NCI-H1694 treated with DMSO at 0.1 percent for 48 hours (cell line): ENCODE data around the gene PARPBP.
"Not testable (repeated sequence)": the region's sequence is repeated elsewhere in the genome, so short reads cannot be mapped to it uniquely, and the experiment has no call there.

ENCODE experiments used
- DNase-seq: peaks from one replicate; lab custom pipeline; 2025; lab: John Stamatoyannopoulos, UW

Gene PARPBP

DNA sequence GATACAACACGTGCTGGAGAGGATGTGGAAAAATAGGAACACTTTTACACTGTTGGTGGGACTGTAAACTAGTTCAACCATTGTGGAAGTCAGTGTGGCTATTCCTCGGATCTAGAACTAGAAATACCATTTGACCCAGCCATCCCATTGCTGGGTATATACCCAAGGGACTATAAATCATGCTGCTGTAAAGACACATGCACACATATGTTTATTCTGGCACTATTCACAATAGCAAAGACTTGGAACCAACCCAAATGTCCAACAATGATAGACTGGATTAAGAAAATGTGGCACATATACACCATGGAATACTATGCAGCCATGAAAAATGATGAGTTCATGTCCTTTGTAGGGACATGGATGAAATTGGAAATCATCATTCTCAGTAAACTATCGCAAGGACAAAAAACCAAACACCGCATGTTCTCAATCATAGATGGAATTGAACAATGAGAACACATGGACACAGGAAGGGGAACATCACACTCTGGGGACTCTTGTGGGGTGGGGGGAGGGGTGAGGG, 27.1 kb downstream of the PARPBP start:
- DNase-seq, result not testable (repeated sequence)

DNA sequence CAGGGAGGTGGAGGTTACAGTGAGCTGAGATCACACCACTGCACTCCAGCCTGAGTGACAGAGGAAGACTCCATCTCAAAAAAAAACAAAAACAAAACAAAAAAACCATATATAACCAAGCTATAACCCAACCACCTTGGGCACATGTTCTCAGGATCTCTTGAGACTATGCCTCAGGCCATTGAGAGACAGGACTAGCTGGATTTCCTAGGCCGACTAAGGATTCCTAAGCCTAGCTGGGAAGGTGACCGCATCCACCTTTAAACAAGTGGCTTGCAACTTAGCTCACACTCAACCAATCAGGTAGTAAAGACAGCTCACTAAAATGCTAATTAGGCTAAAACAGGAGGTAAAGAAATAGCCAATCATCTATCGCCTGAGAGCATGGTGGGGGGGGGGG, 35.2 kb downstream of the PARPBP start:
- not testable (repeated sequence) for DNase-seq

DNA sequence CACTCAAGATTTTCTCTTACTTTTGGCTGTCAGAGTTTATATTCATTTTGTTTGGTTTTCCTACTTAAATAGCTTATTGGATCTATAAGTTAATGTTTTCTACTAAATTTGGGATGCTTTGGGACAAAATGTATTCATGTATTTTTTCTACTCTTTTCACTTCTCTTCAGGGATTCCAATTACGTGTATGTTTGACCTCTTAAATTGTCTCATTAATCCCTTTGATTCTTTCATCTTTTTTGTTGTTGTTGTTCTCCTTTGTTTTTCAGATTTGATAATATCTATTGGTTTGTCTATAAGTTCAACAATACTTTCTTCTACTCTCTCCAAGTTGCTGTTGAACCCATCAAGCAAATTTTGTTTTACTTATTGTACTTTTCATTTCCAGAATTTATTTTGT, 43.4 kb downstream of the PARPBP start:
- DNase-seq, result no peak

DNA sequence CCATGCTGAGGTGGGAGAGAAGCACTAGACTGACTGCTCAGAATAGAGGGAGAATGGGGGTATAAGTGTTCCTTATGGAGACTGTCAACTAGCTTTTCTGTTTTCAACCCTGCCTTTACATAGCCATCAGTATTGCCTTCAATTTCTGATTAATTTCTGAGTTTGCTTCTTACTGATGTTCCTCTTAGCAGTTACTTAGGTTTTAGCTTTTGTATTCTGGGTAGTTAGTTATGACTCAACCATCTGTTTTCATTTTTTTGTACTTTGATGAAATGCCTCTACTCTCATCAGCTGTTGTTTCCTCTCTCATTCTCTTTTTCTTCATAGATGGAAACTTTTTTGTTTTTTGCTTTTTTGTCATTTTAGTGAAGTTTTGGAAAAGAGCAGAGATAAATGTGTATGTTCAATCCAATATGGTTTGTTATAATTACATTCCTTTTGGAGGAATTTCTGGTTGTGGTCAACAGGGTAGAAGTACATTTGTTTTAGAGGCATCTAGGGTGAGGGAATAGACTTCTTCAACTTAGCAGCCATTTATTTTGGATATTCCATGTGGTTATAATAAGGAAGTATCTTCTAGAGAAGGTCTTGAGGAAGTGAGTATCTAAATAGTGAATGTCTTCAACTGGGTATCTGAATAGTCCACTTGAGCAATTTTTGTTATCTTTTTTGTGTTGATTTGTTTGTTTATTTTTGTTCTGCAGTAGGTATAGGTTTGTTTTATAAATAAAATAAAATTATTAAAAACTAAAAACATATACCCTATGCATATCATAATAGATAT, 48.0 kb downstream of the PARPBP start:
- DNase-seq, result no peak

DNA sequence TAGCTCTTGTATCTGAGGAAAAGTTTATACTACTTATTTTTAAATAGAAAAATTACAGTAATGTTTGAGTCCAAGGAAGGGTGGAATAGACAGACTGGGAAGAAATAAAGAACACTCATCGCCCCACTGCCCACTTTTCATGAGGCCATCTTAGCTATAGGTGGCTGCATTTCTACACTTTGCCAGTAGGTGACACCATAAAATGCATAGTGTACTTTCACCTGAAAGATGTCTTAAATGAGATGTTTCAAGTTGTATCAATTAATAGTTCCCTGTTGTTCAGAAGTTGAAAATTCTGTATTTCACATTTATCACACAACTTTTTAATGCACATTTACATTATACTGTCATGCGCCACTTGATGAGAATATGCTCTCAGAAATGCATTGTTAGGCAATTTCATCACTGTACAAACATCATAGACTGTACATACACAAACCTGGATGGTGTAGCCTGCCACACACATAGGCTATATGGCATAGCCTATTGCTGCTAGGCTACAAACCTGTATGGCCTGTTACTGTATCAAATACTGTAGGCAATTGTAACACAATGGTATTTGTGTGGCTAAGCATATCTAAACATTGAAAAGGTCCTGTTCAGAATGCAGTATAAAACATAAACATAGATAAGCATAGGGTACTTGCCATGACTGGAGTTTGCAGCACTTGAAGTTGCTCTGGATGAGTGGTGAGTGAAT, 50.1 kb downstream of the PARPBP start:
- peak; percentile 13 for DNase-seq

DNA sequence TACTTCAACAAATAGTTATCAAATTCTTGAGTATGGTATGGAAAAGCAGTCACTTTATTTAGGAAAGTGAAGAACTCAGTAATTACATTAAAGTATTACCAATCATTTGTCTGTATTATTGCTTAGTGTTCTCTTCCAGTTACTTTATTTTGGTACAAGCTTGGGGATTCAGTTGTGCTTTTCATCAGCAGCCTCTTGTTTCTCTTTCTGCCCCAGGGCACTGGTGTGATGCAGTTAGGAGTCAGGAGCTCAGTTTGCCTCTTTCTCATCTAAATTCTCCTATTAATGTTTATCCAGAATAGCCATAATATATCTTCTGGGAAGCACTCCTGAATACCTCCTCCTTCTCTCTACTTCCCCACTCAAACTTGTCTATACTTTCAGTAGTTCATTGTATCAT, 52.0 kb downstream of the PARPBP start:
- no peak for DNase-seq

DNA sequence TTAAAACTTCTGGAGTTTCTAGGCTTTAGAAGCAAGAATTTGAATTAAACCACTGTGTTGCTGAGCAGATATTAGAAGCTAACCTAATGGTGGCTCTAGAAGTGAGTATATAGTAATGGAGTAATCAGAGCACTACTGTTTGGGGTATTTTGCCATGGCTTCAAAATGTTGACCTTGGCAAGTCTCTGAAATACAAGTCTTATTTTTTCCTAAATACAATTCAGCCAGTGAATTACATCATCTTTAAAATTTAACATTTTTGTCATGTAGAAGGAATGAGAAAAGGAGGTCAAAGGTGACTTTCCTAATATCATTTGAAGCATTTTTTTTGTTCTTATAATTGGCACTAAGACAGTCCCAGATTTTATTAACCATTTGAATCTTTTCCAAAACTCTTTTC, 52.5 kb downstream of the PARPBP start:
- DNase-seq, result no peak

DNA sequence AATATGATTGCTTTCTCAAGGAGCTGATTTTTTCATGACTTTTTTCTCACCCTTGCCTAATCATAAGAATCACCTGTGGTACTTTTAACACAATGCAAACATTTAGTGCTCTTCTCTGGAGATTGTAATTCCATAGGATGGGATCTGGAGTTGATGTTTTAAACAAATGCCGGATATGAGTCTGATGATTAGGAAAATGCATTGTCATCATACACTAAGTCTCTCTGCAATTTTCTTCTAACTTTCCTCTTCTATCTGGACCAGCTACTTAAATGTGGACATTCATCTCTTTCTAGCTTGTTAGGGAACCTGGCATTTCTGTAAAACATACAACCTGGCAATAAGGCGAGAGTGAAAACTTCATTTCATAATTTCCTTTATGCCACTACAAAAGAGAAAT, 54.1 kb downstream of the PARPBP start:
- DNase-seq, result no peak

DNA sequence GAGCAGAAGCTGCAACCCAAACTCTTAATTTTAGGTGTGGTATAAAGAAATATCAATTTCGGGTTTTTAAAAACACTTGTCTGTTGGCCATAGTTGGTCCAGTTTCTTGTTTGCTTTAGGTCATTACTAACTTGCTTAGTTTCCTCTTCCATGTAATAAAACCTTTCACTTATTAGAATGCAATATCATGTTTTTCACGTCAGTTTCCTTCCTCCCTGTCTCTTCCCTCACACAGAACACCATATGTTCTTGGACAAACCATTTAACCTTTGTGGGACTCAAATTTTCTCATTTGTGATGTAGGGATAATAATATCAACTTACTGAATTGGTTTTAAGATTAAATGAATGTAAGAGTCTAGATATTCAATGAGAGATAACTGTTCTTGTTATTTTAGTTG, 54.8 kb downstream of the PARPBP start:
- no peak for DNase-seq

DNA sequence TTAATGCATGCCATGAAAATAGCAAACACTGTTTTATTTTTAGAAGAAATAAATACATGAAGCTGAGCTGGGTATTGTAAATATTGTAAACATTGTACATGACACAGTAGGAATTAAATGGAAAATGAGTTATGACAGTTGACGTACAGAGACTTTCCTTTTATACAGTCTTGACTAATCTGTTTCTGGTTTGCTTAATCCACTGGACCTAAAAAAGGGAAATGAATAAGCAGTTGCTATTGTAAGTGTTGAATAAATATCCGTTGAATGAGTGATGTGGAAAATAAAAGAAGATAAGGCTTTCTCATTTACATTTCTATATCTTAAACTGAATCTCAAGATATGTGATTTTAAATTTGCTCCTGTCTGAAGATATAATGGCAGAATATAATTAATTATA, 62.7 kb downstream of the PARPBP start:
- no peak for DNase-seq

DNA sequence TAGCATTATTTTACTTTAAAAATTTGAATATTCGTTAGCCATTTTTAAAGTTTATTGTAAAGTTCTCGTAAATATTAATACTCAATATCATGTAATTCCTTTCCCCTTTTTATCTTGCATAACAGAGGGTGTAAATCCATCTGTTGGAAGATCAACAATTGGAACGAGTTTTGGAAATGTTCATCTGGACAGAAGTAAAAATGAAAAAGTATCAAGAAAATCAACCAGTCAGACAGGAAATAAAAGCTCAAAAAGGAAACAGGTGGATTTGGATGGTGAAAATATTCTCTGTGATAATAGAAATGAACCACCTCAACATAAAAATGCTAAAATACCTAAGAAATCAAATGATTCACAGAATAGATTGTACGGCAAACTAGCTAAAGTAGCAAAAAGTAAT, 75.8 kb downstream of the PARPBP start:
- no peak for DNase-seq

DNA sequence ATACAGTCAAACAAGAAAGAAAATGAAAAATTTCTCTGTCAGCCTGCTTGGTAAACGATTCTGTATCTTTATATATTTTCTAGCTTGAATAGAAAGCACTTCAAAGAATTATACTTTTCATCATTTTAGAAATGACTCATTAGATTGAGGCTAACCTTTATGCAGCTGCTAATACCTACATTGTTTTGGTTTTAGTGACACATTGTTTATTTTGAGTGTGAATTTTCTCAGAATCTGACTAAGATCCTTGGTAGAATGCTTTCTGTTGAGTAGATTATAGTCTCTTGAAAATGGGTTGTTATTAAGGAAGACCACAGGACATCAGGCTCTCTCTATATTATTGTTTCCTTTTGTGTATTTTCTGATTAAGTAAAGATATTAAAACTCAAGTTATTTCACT, 77.8 kb downstream of the PARPBP start, which contains the start of gene PMCH:
TSS of gene PMCH (minus strand) at position 45 of the 400 bp plus-strand sequence. CDS start 63 bp downstream, outside the sequence.
- no peak for DNase-seq

DNA sequence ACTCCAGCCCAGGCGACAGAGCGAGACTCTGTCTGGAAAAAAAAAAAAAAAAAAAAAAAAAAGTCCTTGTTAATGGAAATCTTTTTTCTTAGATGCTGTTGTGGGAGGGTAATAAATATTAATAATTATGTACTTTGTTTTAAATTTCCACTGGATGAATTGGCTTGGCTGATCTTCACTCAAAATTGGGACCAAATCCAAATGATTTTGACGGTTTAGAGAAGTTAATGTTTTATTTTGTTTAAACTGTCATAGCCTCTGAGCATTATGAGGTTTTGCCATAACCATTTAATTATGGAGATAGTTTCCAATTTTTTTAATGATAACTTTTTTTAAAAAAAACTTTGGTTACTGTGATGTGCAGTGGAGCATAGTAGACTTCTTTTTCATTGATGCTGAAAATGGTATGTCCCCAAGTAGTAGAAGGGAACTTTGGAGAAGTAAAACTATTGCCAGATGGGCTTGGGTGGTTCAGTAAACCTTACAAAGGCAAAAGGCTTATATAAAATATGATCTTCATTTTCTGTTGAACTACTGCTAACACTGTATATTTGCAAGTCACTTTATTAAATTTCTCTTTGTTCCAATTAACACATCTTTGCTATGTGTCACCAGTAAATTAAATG, 81.6 kb downstream of the PARPBP start:
- no peak for DNase-seq

DNA sequence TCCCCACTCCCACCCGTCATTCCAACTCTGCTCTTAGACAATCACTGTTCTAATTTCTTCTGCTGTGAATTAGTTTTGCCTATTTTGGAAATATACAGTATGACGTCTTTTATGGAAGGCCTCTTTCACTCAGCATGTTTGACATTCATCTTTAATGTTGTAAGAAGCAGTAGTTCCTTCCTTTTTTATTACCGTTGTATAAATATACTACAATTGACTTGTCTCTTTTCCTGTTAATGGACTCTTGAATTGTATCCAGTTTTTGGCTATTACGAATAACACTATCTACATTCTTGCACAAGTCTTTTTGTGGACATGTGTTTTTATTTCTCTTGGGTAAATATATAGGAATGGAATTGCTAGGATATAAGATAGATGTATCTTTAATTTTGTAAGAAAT, 82.6 kb downstream of the PARPBP start:
- no peak for DNase-seq

DNA sequence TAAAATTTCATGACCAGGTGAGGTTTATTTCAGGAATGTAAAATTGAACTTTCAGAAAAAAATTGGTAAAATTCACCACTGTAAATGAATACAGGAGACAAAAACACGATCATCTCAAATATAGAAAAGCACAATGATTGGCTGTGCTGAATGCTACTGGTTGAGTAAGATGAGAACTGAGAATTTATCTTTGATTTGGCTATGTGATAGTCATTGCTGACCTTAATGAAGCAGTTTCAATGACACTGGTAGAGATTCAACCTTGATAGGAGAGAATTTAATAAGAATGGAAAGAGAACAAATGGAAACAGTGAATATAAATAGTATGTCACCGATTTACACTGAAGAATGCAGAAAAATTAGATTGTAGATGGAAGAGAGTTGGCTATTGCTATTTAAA, 84.0 kb downstream of the PARPBP start:
- DNase-seq, result no peak

DNA sequence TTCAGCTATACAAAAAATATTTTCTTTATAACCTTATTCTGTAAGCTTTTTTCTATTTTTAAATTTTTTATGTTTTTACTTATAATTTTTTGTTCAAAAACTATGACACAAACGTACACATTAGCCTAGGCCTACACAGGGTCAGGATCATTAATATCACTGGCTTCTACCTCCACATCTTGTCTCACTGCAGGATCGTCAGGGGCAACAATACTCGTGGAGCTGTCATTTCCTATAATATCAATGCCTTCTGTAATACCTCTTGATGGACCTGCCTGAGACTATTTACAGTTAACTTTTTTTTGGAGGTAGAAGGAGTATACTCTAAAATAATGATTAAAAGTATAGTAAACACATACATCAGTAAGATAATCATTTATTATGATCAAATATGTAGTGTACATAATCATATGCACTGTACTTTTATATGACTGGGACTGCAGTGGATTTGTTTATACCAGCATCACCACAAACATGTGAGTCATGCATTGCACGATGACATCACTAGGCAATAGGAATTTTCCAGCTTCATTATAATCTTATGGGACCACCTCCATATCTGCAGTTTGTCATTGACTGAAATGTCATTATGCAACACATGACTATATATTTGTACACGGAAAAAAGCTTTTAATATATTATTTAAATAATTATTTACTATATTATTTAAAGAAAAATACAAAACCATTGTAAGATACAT, 96.2 kb downstream of the PARPBP start:
- DNase-seq, result no peak

DNA sequence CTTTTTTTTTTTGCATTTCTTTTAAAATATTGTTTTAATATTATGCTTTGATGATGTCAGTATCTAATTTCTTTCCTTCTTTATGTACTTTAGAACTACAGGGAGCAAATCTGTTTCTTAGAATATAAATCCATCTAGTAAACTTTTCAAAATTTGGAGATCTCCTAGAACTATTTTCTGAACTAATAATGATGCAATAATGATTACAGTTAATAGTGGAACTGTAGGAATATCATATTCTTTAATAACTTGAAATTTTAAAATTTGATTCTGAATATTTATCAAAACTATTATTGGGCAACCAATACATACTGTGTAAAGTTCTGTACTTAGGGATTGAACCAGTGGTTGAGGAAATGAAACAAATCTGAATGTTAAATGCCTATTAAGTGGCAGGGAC, 100.8 kb downstream of the PARPBP start:
- no peak for DNase-seq

DNA sequence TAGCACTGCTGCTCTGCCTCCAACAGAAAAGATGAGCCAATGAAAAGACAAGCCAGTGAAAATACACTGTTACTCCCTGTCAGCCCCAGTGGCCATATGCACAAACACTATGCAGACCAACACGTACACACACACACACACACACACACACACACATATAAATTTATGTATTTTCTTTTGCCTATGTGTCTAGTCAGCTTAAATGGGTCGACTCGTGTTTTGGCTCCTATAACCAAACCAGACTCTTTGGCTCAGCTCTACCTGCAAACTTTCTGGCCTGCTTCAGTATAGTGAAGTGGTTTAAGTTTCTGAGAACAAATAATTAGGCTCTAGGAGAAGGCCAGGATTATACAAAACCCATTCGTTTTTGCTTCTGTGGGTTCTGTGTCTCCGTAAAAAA, 108.0 kb downstream of the PARPBP start:
- no peak for DNase-seq

DNA sequence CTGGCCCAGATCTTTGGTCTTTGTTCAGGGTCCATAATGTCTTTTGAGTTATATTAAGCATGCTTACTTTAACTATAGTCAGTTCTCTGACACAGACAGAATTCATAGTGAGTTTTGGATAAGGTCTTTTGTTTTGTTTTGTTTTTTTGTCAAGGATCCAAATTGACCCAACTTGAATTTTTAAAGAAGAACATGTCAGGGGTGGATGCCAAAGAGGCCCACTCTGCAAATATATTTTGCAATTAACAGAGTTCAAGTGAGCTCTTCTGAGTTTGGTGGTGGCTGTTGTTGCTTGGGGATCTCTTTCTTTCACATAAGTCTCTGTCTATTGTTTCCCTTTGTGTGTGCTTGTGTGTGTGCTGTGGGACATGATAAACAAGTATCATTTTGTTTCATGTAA, 112.1 kb downstream of the PARPBP start:
- DNase-seq, result no peak

DNA sequence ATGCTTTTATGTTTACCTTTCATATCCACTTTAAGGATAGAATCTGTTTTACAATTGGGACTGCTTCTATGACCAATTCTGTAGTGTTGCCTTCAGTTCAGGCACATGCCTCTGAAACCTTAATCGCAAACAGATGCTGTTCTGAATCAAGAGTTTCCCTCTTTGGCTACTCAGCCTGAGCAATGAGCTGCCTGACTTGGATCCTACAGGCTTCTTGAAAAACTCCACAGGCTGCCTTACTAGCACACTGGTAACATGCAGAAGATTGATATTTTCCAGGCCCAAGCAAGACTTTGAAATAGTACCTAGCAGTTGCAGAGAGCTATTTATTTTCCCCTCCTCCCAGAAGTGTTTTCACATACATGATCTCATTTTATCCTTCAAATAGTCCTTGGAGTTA, 112.5 kb downstream of the PARPBP start:
- DNase-seq, result no peak

DNA sequence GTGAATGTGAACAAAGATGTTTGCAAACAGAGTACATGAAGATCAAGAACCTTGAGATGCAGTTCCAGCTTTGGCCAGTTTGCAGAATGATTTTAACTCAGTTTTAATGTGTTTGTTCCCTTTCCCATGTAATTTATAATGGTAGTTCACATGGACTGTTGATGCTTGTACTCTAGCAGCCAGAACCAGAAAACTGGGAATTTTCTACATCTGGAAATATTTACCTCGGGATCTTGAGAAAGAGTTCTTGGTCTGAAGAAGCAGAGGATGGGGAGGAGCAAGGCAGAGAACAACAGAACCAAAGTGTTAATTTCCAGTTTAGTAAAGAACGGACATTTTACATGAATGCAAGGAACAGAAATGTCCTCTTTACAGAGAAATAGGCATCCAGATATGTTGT, 114.6 kb downstream of the PARPBP start:
- no peak for DNase-seq

DNA sequence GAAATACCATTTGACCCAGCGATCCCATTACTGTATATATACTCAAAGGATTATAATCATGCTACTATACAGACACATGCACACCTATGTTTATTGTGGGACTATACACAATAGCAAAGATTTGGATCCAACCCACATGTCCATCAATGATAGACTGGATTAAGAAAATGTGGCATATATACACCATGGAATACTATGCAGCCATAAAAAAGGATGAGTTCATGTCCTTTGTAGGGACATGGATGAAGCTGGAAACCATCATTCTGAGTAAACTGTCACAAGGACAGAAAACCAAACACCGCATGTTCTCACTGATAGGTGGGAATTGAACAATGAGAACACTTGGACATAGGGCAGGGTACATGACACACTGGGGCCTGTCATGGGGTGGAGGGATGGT, 120.9 kb downstream of the PARPBP start:
- DNase-seq, result not testable (repeated sequence)
